Activated B cell treated with CpG ODN at 0.5 μM for 24 hours (primary cell): ENCODE results near the gene NAA38. TPM values are rescaled to one million over a fixed set of nuclear protein-coding genes. Genes with fewer than 3 reads are reported as not detected.

Experiments
- ATAC-seq: fragments of 200-7000 bp; cut with Tn5 transposase; one replicate; pipeline ENCODE4 v1.10.0; 2021; ENCODE audit warnings: low read depth, mild to moderate bottlenecking, moderate library complexity
- CTCF ChIA-PET: fragments of 350-600 bp; sonication (Branson Sonifier 250); formaldehyde crosslinking; loops from one replicate; lab custom pipeline; 2021; ENCODE audit warnings: antibody characterized with exemption; lab: Charles Lee
- POLR2A ChIA-PET: fragments of 350-600 bp; sonication (Branson Sonifier 250); formaldehyde crosslinking; loops from one replicate; lab custom pipeline; 2021; ENCODE audit warnings: antibody characterized with exemption; lab: Charles Lee
- DNase-seq: peaks from one replicate; pipeline ENCODE4 v3.0.0; 2022
- H3K27ac Mint-ChIP-seq: one replicate; pipeline ENCODE4 v1.8.0; 2020; ENCODE audit warnings: mixed read lengths
- H3K27me3 Mint-ChIP-seq: one replicate; pipeline ENCODE4 v1.8.0; 2021; ENCODE audit warnings: mixed read lengths
- H3K36me3 Mint-ChIP-seq: one replicate; pipeline ENCODE4 v1.8.0; 2021; ENCODE audit warnings: low read depth, mixed read lengths
- H3K4me1 Mint-ChIP-seq: one replicate; pipeline ENCODE4 v1.8.0; 2021; ENCODE audit warnings: mixed read lengths
- H3K4me3 Mint-ChIP-seq: one replicate; pipeline ENCODE4 v1.8.0; 2020; ENCODE audit warnings: mild to moderate bottlenecking, mixed read lengths
- H3K9me3 Mint-ChIP-seq: one replicate; pipeline ENCODE4 v1.8.0; 2020; ENCODE audit warnings: mixed read lengths
- intact Hi-C: fragments of 100-400 bp; cut with micrococcal nuclease; formaldehyde crosslinking; loops from one replicate; pipeline ENCODE4 v1.15.1; 2024
- total RNA-seq: library from RNA; stranded (reverse); gene quantifications from 2 replicates; pipeline ENCODE4 v1.2.3, GENCODE V29; 2022
- TF ChIP-seq, protein P1 (sequence below): fragments of 200-600 bp; IDR thresholded peaks from one replicate; pipeline ENCODE4 v1.8.0; 2022; ENCODE audit warnings: antibody characterized with exemption, mild to moderate bottlenecking

Gene NAA38
- total RNA-seq, 1 donor from 2014 or later, result 36.0 TPM

DNA sequence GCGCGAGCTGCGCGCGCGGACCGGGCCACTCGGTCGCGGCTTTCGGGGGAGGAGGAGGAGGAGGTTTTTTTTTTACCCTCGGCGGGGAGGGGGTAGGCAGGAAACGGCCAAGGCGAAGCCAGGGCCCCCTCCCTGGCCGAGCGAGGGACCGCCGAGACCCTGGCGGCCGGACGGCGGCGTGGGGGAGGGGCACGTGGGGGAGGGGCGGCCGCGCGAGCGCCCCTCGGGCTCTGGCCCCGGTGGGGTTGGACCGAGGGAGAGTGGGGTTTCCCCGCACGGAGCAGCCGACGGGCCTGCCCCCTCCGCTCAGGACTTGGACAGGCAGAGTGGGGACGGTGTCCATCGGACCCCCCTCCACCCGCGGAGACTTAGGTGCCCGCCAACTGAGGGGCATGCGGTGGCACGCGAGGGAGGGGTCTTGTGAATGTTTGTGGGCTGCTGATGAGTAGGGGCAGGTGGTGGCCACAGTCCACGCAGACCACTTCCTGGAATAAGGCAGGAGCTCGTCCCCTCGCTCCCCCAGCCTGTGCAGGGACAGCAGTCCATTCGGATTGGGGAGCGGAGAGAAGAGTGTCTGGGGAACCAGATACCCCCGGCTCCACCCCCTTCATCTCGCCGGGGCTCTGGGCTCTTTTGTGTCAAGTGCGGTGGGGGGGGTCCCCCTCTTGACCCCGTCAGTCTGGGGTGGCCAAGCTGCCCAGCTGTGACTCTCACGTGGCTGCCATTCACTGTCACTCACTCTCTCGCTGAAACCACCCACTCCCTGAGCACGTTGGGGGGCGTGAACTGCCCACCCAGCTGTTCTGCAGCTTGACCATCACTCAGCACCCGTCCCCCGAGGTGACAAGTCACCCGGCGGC is 28.2 kb upstream of the NAA38 start:
- POLR2A ChIA-PET, result interaction anchor here (0.6 to 2.4 kb wide), 15 partner anchors 10 to 550 kb away, joined by 3 to 16 read pairs (median 4); partner anchors contain the start of genes NAA38, NDEL1, RNF227 and TP53
- ATAC-seq, result peak; percentile 21

DNA sequence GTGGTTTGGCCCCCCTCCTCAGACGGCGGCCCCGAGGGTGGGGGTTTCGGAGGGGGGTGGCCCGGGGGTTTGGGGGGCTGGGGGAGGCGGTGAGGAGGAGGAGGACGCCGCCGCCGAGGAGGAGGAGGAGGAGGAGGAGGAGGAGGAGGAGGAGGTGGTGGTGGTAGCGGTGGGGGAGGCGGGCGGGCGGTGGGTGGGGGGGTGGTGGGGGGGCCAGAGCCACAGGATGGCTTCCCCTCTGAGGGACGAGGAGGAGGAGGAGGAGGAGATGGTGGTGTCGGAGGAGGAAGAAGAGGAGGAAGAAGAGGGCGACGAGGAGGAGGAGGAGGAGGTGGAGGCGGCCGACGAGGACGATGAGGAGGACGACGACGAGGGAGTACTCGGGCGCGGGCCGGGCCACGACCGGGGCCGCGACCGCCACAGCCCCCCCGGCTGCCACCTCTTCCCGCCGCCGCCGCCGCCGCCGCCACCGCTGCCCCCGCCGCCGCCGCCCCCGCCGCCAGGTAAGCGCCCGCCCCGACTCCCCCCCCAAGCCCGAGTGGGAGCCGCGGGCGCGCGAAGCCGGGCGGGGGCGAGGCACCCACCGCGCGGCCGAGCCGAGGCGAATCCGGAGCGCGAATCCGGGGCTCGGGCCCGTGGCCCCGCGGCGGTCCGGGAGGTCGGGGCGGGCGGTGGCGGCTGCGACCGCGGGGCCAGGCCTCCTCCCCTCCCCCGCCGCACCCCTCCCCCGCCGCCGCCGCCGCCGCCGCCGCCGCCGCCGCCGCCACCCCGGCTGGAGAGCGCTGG is 27.4 kb upstream of the NAA38 start:
- no peaks in the 10 kb centered on the region for H3K27me3 Mint-ChIP-seq
- no peaks in the 10 kb centered on the region for H3K9me3 Mint-ChIP-seq
- peaks cover 8% of the 10 kb centered on the region for H3K4me1 Mint-ChIP-seq
- CTCF ChIA-PET, result interaction anchor here (1.0 kb wide), 1 partner anchor 448 kb away, joined by 3 read pairs; no protein-coding TSS in a partner anchor
- TF ChIP-seq, protein P1, sequence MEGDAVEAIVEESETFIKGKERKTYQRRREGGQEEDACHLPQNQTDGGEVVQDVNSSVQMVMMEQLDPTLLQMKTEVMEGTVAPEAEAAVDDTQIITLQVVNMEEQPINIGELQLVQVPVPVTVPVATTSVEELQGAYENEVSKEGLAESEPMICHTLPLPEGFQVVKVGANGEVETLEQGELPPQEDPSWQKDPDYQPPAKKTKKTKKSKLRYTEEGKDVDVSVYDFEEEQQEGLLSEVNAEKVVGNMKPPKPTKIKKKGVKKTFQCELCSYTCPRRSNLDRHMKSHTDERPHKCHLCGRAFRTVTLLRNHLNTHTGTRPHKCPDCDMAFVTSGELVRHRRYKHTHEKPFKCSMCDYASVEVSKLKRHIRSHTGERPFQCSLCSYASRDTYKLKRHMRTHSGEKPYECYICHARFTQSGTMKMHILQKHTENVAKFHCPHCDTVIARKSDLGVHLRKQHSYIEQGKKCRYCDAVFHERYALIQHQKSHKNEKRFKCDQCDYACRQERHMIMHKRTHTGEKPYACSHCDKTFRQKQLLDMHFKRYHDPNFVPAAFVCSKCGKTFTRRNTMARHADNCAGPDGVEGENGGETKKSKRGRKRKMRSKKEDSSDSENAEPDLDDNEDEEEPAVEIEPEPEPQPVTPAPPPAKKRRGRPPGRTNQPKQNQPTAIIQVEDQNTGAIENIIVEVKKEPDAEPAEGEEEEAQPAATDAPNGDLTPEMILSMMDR, result no peak
- intact Hi-C loops, result no loop called here
- POLR2A ChIA-PET, result interaction anchor here (0.9 to 2.4 kb wide), 5 partner anchors 14 to 258 kb away, joined by 3 to 15 read pairs (median 7); partner anchors contain the start of gene NAA38
- H3K4me3 Mint-ChIP-seq, result peak overlapping the region; percentile 78
- peak; percentile 50 for DNase-seq
- H3K36me3 Mint-ChIP-seq, result peaks cover 3% of the 10 kb centered on the region
- peak overlapping the region; percentile 83 for H3K27ac Mint-ChIP-seq
- no peak for ATAC-seq

More for the DNA sequence above, 28.2 kb upstream of the NAA38 start:
- DNase-seq, result peak; percentile 53
- no peak overlapping the region for H3K27ac Mint-ChIP-seq
- no peak overlapping the region for H3K4me3 Mint-ChIP-seq
- CTCF ChIA-PET, result interaction anchor here (1.0 to 1.3 kb wide), 4 partner anchors 20 to 449 kb away, joined by 3 to 6 read pairs (median 3); no protein-coding TSS in a partner anchor
- no peaks in the 10 kb centered on the region for H3K27me3 Mint-ChIP-seq
- TF ChIP-seq, protein P1, result no peak
- peaks cover 8% of the 10 kb centered on the region for H3K4me1 Mint-ChIP-seq
- intact Hi-C loops, result loop anchor here (1.0 to 2.0 kb wide), 3 partner anchors 28 to 199 kb away; partner anchors contain the start of genes KDM6B, NAA38 and TP53
- H3K36me3 Mint-ChIP-seq, result peaks cover 10% of the 10 kb centered on the region
- H3K9me3 Mint-ChIP-seq, result no peaks in the 10 kb centered on the region

DNA sequence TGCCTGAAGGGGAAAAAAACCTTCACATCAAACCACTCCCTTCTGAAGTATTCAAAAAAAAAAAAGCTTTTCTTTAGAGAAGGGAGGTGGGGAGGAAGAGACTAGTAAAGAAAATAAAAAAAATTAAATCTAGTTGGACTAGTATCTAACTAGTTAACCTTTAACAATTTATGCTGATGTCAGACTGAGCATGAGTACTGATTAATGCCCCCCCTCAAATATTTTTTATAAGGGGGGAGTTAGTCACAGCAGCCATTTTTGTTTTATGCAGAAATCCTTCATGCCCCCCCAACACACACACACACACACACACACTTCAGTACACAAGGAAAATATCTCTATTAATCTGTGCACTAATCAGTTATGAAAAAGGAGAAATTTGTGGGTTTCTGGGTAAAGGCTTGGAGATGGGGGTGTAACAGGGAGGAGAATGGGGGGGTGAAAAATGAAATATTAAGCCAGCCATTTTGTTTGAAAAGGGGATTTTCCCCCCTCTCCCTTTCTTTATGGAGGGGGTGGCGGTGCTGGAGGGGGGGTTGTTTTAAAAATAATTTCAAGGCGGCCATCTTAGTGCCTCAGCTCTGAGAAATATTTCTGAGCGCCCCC is 26.5 kb upstream of the NAA38 start:
- H3K4me3 Mint-ChIP-seq, result peak overlapping the region; percentile 77
- H3K27ac Mint-ChIP-seq, result peak overlapping the region; percentile 74
- H3K27me3 Mint-ChIP-seq, result no peaks in the 10 kb centered on the region
- no peak for DNase-seq
- CTCF ChIA-PET, result interaction anchor here (1.5 kb wide), 1 partner anchor 22 kb away, joined by 4 read pairs; no protein-coding TSS in a partner anchor
- no peaks in the 10 kb centered on the region for H3K9me3 Mint-ChIP-seq
- POLR2A ChIA-PET, result interaction anchor here (0.6 to 2.4 kb wide), 10 partner anchors 10 to 306 kb away, joined by 3 to 19 read pairs (median 4); partner anchors contain the start of genes BORCS6, CNTROB, NAA38 and TRAPPC1
- peaks cover 8% of the 10 kb centered on the region for H3K4me1 Mint-ChIP-seq
- peaks cover 8% of the 10 kb centered on the region for H3K36me3 Mint-ChIP-seq
- intact Hi-C loops, result no loop called here
- TF ChIP-seq, protein P1, result no peak
- ATAC-seq, result no peak

GRCh38 chr17:7882629-7883028 is 25.3 kb upstream of the NAA38 start:
- ChIA-PET CTCF (interaction anchor here (1.0 to 1.5 kb wide), 2 partner anchors 21 to 47 kb away, joined by 4 read pairs; no protein-coding TSS in a partner anchor), POLR2A (interaction anchor here (0.6 kb wide), 1 partner anchor 176 kb away, joined by 7 read pairs; no protein-coding TSS in a partner anchor)
- Mint-ChIP-seq H3K36me3 (peaks cover 8% of the 10 kb centered on the region), H3K4me1 (peaks cover 8% of the 10 kb centered on the region), H3K4me3 (no peak overlapping the region), H3K27me3 (no peaks in the 10 kb centered on the region), H3K9me3 (no peaks in the 10 kb centered on the region), H3K27ac (no peak overlapping the region)
- intact Hi-C loops, result no loop called here
- TF ChIP-seq, protein P1, result no peak
- DNase-seq (no peak), ATAC-seq (no peak)
